GM23338 (cell line): ENCODE data around the gene CHST15. TPM values are rescaled to one million over a fixed set of nuclear protein-coding genes. Genes with fewer than 3 reads are reported as not detected.

Source experiments
- ATAC-seq: fragments of 200-7000 bp; cut with Tn5 transposase; 3 replicates; pipeline ENCODE4 v1.9.1; 2020
- DNase-seq: peaks from one replicate; pipeline ENCODE4 v3.0.0-alpha.2; 2015; ENCODE audit warnings: low spot score
- H2AFZ ChIP-seq: fragments of 200-600 bp; sonication (generic); 2 replicates; pipeline ENCODE4 v1.8.0; 2016; ENCODE audit warnings: antibody characterized with exemption, mild to moderate bottlenecking, moderate library complexity
- H3F3A ChIP-seq: fragments of 200-600 bp; sonication (generic); replicated peaks from 2 replicates; pipeline ENCODE4 v1.8.0; 2017; ENCODE audit warnings: antibody characterized with exemption, mixed run types, low read depth
- H3K27ac ChIP-seq: fragments of 200-600 bp; sonication (generic); 2 replicates; pipeline ENCODE4 v1.6.1; 2016; ENCODE audit warnings: low read depth
- H3K27me3 ChIP-seq: fragments of 200-600 bp; sonication (generic); 2 replicates; pipeline ENCODE4 v1.8.0; 2016; ENCODE audit warnings: mild to moderate bottlenecking, mixed run types, moderate library complexity; ENCODE audit not compliant: insufficient read depth
- H3K36me3 ChIP-seq: fragments of 200-600 bp; sonication (generic); 2 replicates; pipeline ENCODE4 v1.8.0; 2016; ENCODE audit warnings: mild to moderate bottlenecking; ENCODE audit not compliant: insufficient read depth
- H3K4me1 ChIP-seq: fragments of 200-600 bp; sonication (generic); 2 replicates; pipeline ENCODE4 v1.8.0; 2016; ENCODE audit warnings: mild to moderate bottlenecking, moderate library complexity; ENCODE audit not compliant: insufficient read depth
- H3K4me2 ChIP-seq: fragments of 200-600 bp; sonication (generic); 2 replicates; pipeline ENCODE4 v1.7.1; 2017; ENCODE audit warnings: mixed run types
- H3K4me3 ChIP-seq: fragments of 200-600 bp; sonication (generic); 2 replicates; pipeline ENCODE4 v1.6.1; 2016; ENCODE audit warnings: mixed run types
- H3K79me2 ChIP-seq: fragments of 200-600 bp; sonication (generic); replicated peaks from 2 replicates; pipeline ENCODE4 v1.8.0; 2017; ENCODE audit warnings: mild to moderate bottlenecking; ENCODE audit not compliant: insufficient read depth
- H3K9me2 ChIP-seq: fragments of 200-600 bp; sonication (generic); 2 replicates; pipeline ENCODE4 v1.8.0; 2017; ENCODE audit not compliant: insufficient read depth
- H4K20me1 ChIP-seq: fragments of 200-600 bp; sonication (generic); replicated peaks from 2 replicates; pipeline ENCODE4 v1.8.0; 2017; ENCODE audit warnings: mild to moderate bottlenecking; ENCODE audit not compliant: insufficient read depth
- H3K27ac Mint-ChIP-seq: 2 replicates; pipeline ENCODE4 v1.8.0; 2020; ENCODE audit warnings: inconsistent platforms, mild to moderate bottlenecking, moderate library complexity, mixed read lengths
- H3K27me3 Mint-ChIP-seq: 3 replicates; pipeline ENCODE4 v1.8.0; 2022; ENCODE audit warnings: low read depth, mild to moderate bottlenecking, moderate library complexity, mixed read lengths, inconsistent platforms; ENCODE audit not compliant: insufficient read depth, poor library complexity
- H3K36me3 Mint-ChIP-seq: 3 replicates; pipeline ENCODE4 v1.8.0; 2021; ENCODE audit warnings: low read depth, mild to moderate bottlenecking, inconsistent platforms, moderate library complexity, mixed read lengths
- H3K4me1 Mint-ChIP-seq: 3 replicates; pipeline ENCODE4 v1.8.0; 2020; ENCODE audit warnings: mild to moderate bottlenecking, inconsistent platforms, mixed read lengths
- H3K4me3 Mint-ChIP-seq: 3 replicates; pipeline ENCODE4 v1.8.0; 2021; ENCODE audit warnings: moderate library complexity, mild to moderate bottlenecking, inconsistent platforms, mixed read lengths
- H3K9me3 Mint-ChIP-seq: 3 replicates; pipeline ENCODE4 v1.8.0; 2020; ENCODE audit warnings: moderate library complexity, mild to moderate bottlenecking, inconsistent platforms, mixed read lengths
- CREB1 ChIP-seq: fragments of 250-450 bp; sonication (Bioruptor Pico); IDR thresholded peaks from 2 replicates; pipeline ENCODE4 v1.5.0; 2020; ENCODE audit warnings: low read depth, mild to moderate bottlenecking, moderate library complexity
- ETS1 ChIP-seq: IDR thresholded peaks from 2 replicates; pipeline ENCODE4 v1.6.1; 2016; ENCODE audit warnings: antibody characterized with exemption
- EZH2 ChIP-seq: fragments of 200-600 bp; sonication (generic); IDR thresholded peaks from one replicate; pipeline ENCODE4 v1.8.0; 2017; ENCODE audit warnings: antibody characterized with exemption, mild to moderate bottlenecking, low read depth; ENCODE audit not compliant: unreplicated experiment
- EZH2phosphoT487 ChIP-seq: fragments of 200-600 bp; sonication (generic); IDR thresholded peaks from one replicate; pipeline ENCODE4 v1.8.1; 2018; ENCODE audit warnings: antibody characterized with exemption; ENCODE audit not compliant: unreplicated experiment
- JUNB ChIP-seq: IDR thresholded peaks from one replicate; pipeline ENCODE4 v1.6.1; 2016; ENCODE audit warnings: antibody characterized with exemption; ENCODE audit not compliant: unreplicated experiment
- NANOG ChIP-seq: IDR thresholded peaks from 2 replicates; pipeline ENCODE4 v1.6.1; 2016; ENCODE audit warnings: antibody characterized with exemption, borderline replicate concordance
- POLR2AphosphoS5 ChIP-seq: IDR thresholded peaks from 2 replicates; pipeline ENCODE4 v1.6.1; 2016; ENCODE audit warnings: antibody characterized with exemption, low read depth
- STAT1 ChIP-seq: IDR thresholded peaks from one replicate; pipeline ENCODE4 v1.6.1; 2016; ENCODE audit warnings: antibody characterized with exemption; ENCODE audit not compliant: unreplicated experiment
- ZNF114 ChIP-seq: fragments of 250-450 bp; sonication (Bioruptor Pico); IDR thresholded peaks from 2 replicates; pipeline ENCODE4 v1.5.0; 2020; ENCODE audit warnings: mild to moderate bottlenecking, moderate library complexity
- ZNF331 ChIP-seq: fragments of 250-450 bp; sonication (Bioruptor Pico); IDR thresholded peaks from 2 replicates; pipeline ENCODE4 v1.5.0; 2020; ENCODE audit warnings: low read depth, mild to moderate bottlenecking, moderate library complexity
- polyA plus RNA-seq: library from polyadenylated mRNA; unstranded; fragments of >200 nt; fragmentation: Nextera tagmentation; extraction: Ambion mirVana; gene quantifications from 2 replicates; pipeline ENCODE4 v1.2.1, GENCODE V29; 2016
- total RNA-seq: library from RNA; depleted of rRNA; stranded (reverse); fragments of >200 nt; shearing (Covaris generic); gene quantifications from 2 replicates; pipeline ENCODE4 v1.2.3, GENCODE V29; 2014
- TF ChIP-seq, protein P1 (sequence below): IDR thresholded peaks from one replicate; pipeline ENCODE4 v1.6.1; 2018; ENCODE audit warnings: antibody characterized with exemption; ENCODE audit not compliant: unreplicated experiment
- TF ChIP-seq, protein P2 (sequence below): fragments of 250-450 bp; sonication (Bioruptor Pico); IDR thresholded peaks from 2 replicates; pipeline ENCODE4 v1.5.0; 2020; ENCODE audit warnings: mild to moderate bottlenecking, moderate library complexity
- TF ChIP-seq, protein P3 (sequence below), 2 experiments: fragments of 200-600 bp in 1 of 2; sonication (generic) in 1 of 2; conservative IDR thresholded peaks; 2 replicates each; pipeline versions ENCODE4 v1.5.1 to v1.6.1; 2016 to 2017; ENCODE audit warnings: antibody characterized with exemption in 2 of 2, low read depth in 2 of 2, mild to moderate bottlenecking in 2 of 2, moderate library complexity in 1 of 2

CHST15 gene
- total and polyA plus RNA-seq, 2 experiments from 2014 or later, result 2.6 to 11.2 TPM

- Mint-ChIP-seq H3K27me3 (peaks cover 11% of the 10 kb centered on the region), H3K27ac (no peak overlapping the region), H3K4me3 (no peak overlapping the region), H3K36me3 (peaks cover 8% of the 10 kb centered on the region), H3K4me1 (peaks cover 12% of the 10 kb centered on the region), H3K9me3 (peaks cover 2% of the 10 kb centered on the region; the same call in 2 of the 3 replicates)
- no peak overlapping the region for H3K4me3 ChIP-seq
- no peaks in the 10 kb centered on the region for H3K4me1 ChIP-seq
- no peaks in the 10 kb centered on the region for H3K36me3 ChIP-seq
- no peaks in the 10 kb centered on the region for H3K27me3 ChIP-seq
- ATAC-seq, result no peak
- no peaks in the 10 kb centered on the region for H3K9me2 ChIP-seq
- no peaks in the 10 kb centered on the region; the same call in 1 of the 2 replicates for H3K79me2 ChIP-seq
- TF ChIP-seq ZNF114 (no peak), JUNB (no peak), ETS1 (no peak), POLR2AphosphoS5 (no peak), NANOG (no peak), CREB1 (no peak), EZH2 (no peak), EZH2phosphoT487 (no peak), STAT1 (no peak), ZNF331 (CRISPR knock-in tag) (no peak)
- TF ChIP-seq, protein P1, sequence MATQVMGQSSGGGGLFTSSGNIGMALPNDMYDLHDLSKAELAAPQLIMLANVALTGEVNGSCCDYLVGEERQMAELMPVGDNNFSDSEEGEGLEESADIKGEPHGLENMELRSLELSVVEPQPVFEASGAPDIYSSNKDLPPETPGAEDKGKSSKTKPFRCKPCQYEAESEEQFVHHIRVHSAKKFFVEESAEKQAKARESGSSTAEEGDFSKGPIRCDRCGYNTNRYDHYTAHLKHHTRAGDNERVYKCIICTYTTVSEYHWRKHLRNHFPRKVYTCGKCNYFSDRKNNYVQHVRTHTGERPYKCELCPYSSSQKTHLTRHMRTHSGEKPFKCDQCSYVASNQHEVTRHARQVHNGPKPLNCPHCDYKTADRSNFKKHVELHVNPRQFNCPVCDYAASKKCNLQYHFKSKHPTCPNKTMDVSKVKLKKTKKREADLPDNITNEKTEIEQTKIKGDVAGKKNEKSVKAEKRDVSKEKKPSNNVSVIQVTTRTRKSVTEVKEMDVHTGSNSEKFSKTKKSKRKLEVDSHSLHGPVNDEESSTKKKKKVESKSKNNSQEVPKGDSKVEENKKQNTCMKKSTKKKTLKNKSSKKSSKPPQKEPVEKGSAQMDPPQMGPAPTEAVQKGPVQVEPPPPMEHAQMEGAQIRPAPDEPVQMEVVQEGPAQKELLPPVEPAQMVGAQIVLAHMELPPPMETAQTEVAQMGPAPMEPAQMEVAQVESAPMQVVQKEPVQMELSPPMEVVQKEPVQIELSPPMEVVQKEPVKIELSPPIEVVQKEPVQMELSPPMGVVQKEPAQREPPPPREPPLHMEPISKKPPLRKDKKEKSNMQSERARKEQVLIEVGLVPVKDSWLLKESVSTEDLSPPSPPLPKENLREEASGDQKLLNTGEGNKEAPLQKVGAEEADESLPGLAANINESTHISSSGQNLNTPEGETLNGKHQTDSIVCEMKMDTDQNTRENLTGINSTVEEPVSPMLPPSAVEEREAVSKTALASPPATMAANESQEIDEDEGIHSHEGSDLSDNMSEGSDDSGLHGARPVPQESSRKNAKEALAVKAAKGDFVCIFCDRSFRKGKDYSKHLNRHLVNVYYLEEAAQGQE, result no peak
- TF ChIP-seq, protein P2, sequence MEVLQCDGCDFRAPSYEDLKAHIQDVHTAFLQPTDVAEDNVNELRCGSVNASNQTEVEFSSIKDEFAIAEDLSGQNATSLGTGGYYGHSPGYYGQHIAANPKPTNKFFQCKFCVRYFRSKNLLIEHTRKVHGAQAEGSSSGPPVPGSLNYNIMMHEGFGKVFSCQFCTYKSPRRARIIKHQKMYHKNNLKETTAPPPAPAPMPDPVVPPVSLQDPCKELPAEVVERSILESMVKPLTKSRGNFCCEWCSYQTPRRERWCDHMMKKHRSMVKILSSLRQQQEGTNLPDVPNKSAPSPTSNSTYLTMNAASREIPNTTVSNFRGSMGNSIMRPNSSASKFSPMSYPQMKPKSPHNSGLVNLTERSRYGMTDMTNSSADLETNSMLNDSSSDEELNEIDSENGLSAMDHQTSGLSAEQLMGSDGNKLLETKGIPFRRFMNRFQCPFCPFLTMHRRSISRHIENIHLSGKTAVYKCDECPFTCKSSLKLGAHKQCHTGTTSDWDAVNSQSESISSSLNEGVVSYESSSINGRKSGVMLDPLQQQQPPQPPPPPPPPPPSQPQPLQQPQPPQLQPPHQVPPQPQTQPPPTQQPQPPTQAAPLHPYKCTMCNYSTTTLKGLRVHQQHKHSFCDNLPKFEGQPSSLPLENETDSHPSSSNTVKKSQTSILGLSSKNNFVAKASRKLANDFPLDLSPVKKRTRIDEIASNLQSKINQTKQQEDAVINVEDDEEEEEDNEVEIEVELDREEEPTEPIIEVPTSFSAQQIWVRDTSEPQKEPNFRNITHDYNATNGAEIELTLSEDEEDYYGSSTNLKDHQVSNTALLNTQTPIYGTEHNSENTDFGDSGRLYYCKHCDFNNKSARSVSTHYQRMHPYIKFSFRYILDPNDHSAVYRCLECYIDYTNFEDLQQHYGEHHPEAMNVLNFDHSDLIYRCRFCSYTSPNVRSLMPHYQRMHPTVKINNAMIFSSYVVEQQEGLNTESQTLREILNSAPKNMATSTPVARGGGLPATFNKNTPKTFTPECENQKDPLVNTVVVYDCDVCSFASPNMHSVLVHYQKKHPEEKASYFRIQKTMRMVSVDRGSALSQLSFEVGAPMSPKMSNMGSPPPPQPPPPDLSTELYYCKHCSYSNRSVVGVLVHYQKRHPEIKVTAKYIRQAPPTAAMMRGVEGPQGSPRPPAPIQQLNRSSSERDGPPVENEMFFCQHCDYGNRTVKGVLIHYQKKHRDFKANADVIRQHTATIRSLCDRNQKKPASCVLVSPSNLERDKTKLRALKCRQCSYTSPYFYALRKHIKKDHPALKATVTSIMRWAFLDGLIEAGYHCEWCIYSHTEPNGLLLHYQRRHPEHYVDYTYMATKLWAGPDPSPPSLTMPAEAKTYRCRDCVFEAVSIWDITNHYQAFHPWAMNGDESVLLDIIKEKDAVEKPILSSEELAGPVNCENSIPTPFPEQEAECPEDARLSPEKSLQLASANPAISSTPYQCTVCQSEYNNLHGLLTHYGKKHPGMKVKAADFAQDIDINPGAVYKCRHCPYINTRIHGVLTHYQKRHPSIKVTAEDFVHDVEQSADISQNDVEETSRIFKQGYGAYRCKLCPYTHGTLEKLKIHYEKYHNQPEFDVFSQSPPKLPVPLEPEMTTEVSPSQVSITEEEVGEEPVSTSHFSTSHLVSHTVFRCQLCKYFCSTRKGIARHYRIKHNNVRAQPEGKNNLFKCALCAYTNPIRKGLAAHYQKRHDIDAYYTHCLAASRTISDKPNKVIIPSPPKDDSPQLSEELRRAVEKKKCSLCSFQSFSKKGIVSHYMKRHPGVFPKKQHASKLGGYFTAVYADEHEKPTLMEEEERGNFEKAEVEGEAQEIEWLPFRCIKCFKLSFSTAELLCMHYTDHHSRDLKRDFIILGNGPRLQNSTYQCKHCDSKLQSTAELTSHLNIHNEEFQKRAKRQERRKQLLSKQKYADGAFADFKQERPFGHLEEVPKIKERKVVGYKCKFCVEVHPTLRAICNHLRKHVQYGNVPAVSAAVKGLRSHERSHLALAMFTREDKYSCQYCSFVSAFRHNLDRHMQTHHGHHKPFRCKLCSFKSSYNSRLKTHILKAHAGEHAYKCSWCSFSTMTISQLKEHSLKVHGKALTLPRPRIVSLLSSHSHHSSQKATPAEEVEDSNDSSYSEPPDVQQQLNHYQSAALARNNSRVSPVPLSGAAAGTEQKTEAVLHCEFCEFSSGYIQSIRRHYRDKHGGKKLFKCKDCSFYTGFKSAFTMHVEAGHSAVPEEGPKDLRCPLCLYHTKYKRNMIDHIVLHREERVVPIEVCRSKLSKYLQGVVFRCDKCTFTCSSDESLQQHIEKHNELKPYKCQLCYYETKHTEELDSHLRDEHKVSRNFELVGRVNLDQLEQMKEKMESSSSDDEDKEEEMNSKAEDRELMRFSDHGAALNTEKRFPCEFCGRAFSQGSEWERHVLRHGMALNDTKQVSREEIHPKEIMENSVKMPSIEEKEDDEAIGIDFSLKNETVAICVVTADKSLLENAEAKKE, result no peak
- TF ChIP-seq, protein P3, sequence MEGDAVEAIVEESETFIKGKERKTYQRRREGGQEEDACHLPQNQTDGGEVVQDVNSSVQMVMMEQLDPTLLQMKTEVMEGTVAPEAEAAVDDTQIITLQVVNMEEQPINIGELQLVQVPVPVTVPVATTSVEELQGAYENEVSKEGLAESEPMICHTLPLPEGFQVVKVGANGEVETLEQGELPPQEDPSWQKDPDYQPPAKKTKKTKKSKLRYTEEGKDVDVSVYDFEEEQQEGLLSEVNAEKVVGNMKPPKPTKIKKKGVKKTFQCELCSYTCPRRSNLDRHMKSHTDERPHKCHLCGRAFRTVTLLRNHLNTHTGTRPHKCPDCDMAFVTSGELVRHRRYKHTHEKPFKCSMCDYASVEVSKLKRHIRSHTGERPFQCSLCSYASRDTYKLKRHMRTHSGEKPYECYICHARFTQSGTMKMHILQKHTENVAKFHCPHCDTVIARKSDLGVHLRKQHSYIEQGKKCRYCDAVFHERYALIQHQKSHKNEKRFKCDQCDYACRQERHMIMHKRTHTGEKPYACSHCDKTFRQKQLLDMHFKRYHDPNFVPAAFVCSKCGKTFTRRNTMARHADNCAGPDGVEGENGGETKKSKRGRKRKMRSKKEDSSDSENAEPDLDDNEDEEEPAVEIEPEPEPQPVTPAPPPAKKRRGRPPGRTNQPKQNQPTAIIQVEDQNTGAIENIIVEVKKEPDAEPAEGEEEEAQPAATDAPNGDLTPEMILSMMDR (conservative IDR thresholded peaks at IDR 0.05; ENCODE audit: low read depth in 2 of 2), result no peak
- no peaks in the 10 kb centered on the region for H4K20me1 ChIP-seq
- H3K4me2 ChIP-seq, result no peak overlapping the region
- no peak for DNase-seq
- no peaks in the 10 kb centered on the region for H3F3A ChIP-seq
- no peak overlapping the region for H3K27ac ChIP-seq
- no peak overlapping the region for H2AFZ ChIP-seq
Observed at GRCh38 chr10:124042656-124043309, 50.6 kb downstream of the CHST15 start.
